Activated T-cell treated with anti-CD3 and anti-CD28 coated beads, Interleukin-2, amount 50 U/mL, for 4 hours (primary cell): ENCODE data around the gene RBBP8. TPM values are rescaled to one million over a fixed set of nuclear protein-coding genes. Genes with fewer than 3 reads are reported as not detected.
"Not testable (repeated sequence)": the region's sequence is repeated elsewhere in the genome, so short reads cannot be mapped to it uniquely, and the experiment has no call there.

Source experiments
- ATAC-seq, 2 donors: fragments of 200-7000 bp; cut with Tn5 transposase; one replicate each; pipeline ENCODE4 v1.10.0; 2021
- DNase-seq: peaks from one replicate; pipeline ENCODE4 v3.0.0-alpha.2; 2020
- H3K27me3 Mint-ChIP-seq: one replicate; pipeline ENCODE4 v1.8.0; 2021; ENCODE audit warnings: low read depth, mixed read lengths
- H3K36me3 Mint-ChIP-seq: one replicate; pipeline ENCODE4 v1.8.0; 2022; ENCODE audit warnings: mixed read lengths; ENCODE audit not compliant: insufficient read depth
- H3K4me1 Mint-ChIP-seq: one replicate; pipeline ENCODE4 v1.8.0; 2021; ENCODE audit warnings: low read depth, mixed read lengths
- H3K4me3 Mint-ChIP-seq: one replicate; pipeline ENCODE4 v1.8.0; 2021; ENCODE audit warnings: mild to moderate bottlenecking, moderate library complexity, mixed read lengths
- H3K9me3 Mint-ChIP-seq: one replicate; pipeline ENCODE4 v1.8.0; 2021; ENCODE audit warnings: mixed read lengths
- total RNA-seq, 3 donors: library from RNA; stranded (reverse); gene quantifications; one replicate each; pipeline ENCODE4 v1.2.1, GENCODE V29; 2021

The RBBP8 gene
- total RNA-seq, 3 donors from 2014 or later, result 40.9 to 61.5 (median 46.9) TPM

GRCh38 chr18:22928339-22928738 is 4.8 kb upstream of the RBBP8 start:
- H3K4me3 Mint-ChIP-seq, result no peak overlapping the region
- peaks cover 4% of the 10 kb centered on the region for H3K4me1 Mint-ChIP-seq
- H3K36me3 Mint-ChIP-seq, result no peaks in the 10 kb centered on the region
- no peaks in the 10 kb centered on the region for H3K9me3 Mint-ChIP-seq
- DNase-seq (no peak), ATAC-seq (no peak)
- peaks cover 3% of the 10 kb centered on the region for H3K27me3 Mint-ChIP-seq

GRCh38 chr18:22930089-22930713 is 2.9 kb upstream of the RBBP8 start:
- H3K27me3 Mint-ChIP-seq, result no peaks in the 10 kb centered on the region
- H3K9me3 Mint-ChIP-seq, result no peaks in the 10 kb centered on the region
- H3K36me3 Mint-ChIP-seq, result no peaks in the 10 kb centered on the region
- H3K4me3 Mint-ChIP-seq, result no peak overlapping the region
- H3K4me1 Mint-ChIP-seq, result peaks cover 10% of the 10 kb centered on the region
- ATAC-seq, result peak in 1 of 2 donors; percentile 44
- peak; percentile 80 for DNase-seq

- no peak for DNase-seq
- no peaks in the 10 kb centered on the region for H3K9me3 Mint-ChIP-seq
- ATAC-seq, result no peak
- H3K4me1 Mint-ChIP-seq, result peaks cover 10% of the 10 kb centered on the region
- no peaks in the 10 kb centered on the region for H3K27me3 Mint-ChIP-seq
- peak overlapping the region; percentile 93 for H3K4me3 Mint-ChIP-seq
- H3K36me3 Mint-ChIP-seq, result no peaks in the 10 kb centered on the region
Measured at GRCh38 chr18:22932885-22933205, 283 bp upstream of the RBBP8 start.

GRCh38 chr18:22933966-22934423 is 867 bp downstream of the RBBP8 start:
- Mint-ChIP-seq H3K36me3 (peaks cover 6% of the 10 kb centered on the region), H3K4me1 (peaks cover 10% of the 10 kb centered on the region), H3K4me3 (peak overlapping the region; percentile 93), H3K9me3 (no peaks in the 10 kb centered on the region), H3K27me3 (no peaks in the 10 kb centered on the region)
- DNase-seq (no peak), ATAC-seq (peak; percentile 23 to 33)

- peaks cover 10% of the 10 kb centered on the region for H3K4me1 Mint-ChIP-seq
Measured at GRCh38 chr18:22934789-22935188, 1.7 kb downstream of the RBBP8 start.

GRCh38 chr18:22935431-22935830 is 2.3 kb downstream of the RBBP8 start:
- DNase-seq, result no peak
- no peak for ATAC-seq
- H3K36me3 Mint-ChIP-seq, result peaks cover 11% of the 10 kb centered on the region
- no peaks in the 10 kb centered on the region for H3K27me3 Mint-ChIP-seq
- H3K9me3 Mint-ChIP-seq, result no peaks in the 10 kb centered on the region
- peaks cover 10% of the 10 kb centered on the region for H3K4me1 Mint-ChIP-seq
- H3K4me3 Mint-ChIP-seq, result no peak overlapping the region

More at GRCh38 chr18:22934789-22935188, 1.7 kb downstream of the RBBP8 start:
- no peak for ATAC-seq
- Mint-ChIP-seq H3K36me3 (peaks cover 9% of the 10 kb centered on the region), H3K4me3 (peak overlapping the region; percentile 93), H3K27me3 (no peaks in the 10 kb centered on the region), H3K9me3 (no peaks in the 10 kb centered on the region)
- DNase-seq, result no peak

- DNase-seq, result no peak
- H3K9me3 Mint-ChIP-seq, result no peaks in the 10 kb centered on the region
- ATAC-seq, result no peak
- peaks cover 10% of the 10 kb centered on the region for H3K4me1 Mint-ChIP-seq
- H3K36me3 Mint-ChIP-seq, result peaks cover 11% of the 10 kb centered on the region
- H3K27me3 Mint-ChIP-seq, result no peaks in the 10 kb centered on the region
- H3K4me3 Mint-ChIP-seq, result no peak overlapping the region
Measured at GRCh38 chr18:22936515-22936914, 3.4 kb downstream of the RBBP8 start.

GRCh38 chr18:22939649-22940048 is 6.5 kb downstream of the RBBP8 start:
- Mint-ChIP-seq H3K27me3 (no peaks in the 10 kb centered on the region), H3K4me3 (no peak overlapping the region), H3K4me1 (no peaks in the 10 kb centered on the region), H3K9me3 (no peaks in the 10 kb centered on the region), H3K36me3 (peaks cover 11% of the 10 kb centered on the region)
- DNase-seq (no peak), ATAC-seq (no peak)

- H3K4me1 Mint-ChIP-seq, result no peaks in the 10 kb centered on the region
- no peaks in the 10 kb centered on the region for H3K9me3 Mint-ChIP-seq
- H3K27me3 Mint-ChIP-seq, result no peaks in the 10 kb centered on the region
- peaks cover 6% of the 10 kb centered on the region for H3K36me3 Mint-ChIP-seq
- no peak overlapping the region for H3K4me3 Mint-ChIP-seq
- DNase-seq (no peak), ATAC-seq (no peak)
Measured at GRCh38 chr18:22943847-22944246, 10.7 kb downstream of the RBBP8 start.

GRCh38 chr18:22946217-22946616 is 13.1 kb downstream of the RBBP8 start:
- no peaks in the 10 kb centered on the region for H3K4me1 Mint-ChIP-seq
- DNase-seq, result no peak
- no peak for ATAC-seq
- H3K4me3 Mint-ChIP-seq, result no peak overlapping the region
- no peaks in the 10 kb centered on the region for H3K9me3 Mint-ChIP-seq
- H3K36me3 Mint-ChIP-seq, result peaks cover 13% of the 10 kb centered on the region
- no peaks in the 10 kb centered on the region for H3K27me3 Mint-ChIP-seq

GRCh38 chr18:22946846-22947245 is 13.7 kb downstream of the RBBP8 start:
- H3K9me3 Mint-ChIP-seq, result no peaks in the 10 kb centered on the region
- H3K27me3 Mint-ChIP-seq, result no peaks in the 10 kb centered on the region
- DNase-seq (no peak), ATAC-seq (no peak)
- H3K4me3 Mint-ChIP-seq, result no peak overlapping the region
- H3K36me3 Mint-ChIP-seq, result peaks cover 15% of the 10 kb centered on the region
- no peaks in the 10 kb centered on the region for H3K4me1 Mint-ChIP-seq

- H3K4me1 Mint-ChIP-seq, result peaks cover 3% of the 10 kb centered on the region
- H3K9me3 Mint-ChIP-seq, result no peaks in the 10 kb centered on the region
Measured at GRCh38 chr18:22951823-22952222, 18.7 kb downstream of the RBBP8 start.

GRCh38 chr18:22952525-22952924 is 19.4 kb downstream of the RBBP8 start:
- ATAC-seq (no peak), DNase-seq (no peak)
- no peak overlapping the region for H3K4me3 Mint-ChIP-seq
- no peaks in the 10 kb centered on the region for H3K27me3 Mint-ChIP-seq
- peaks cover 42% of the 10 kb centered on the region for H3K36me3 Mint-ChIP-seq
- H3K9me3 Mint-ChIP-seq, result no peaks in the 10 kb centered on the region
- H3K4me1 Mint-ChIP-seq, result peaks cover 3% of the 10 kb centered on the region

More at GRCh38 chr18:22951823-22952222, 18.7 kb downstream of the RBBP8 start:
- no peak for DNase-seq
- Mint-ChIP-seq H3K27me3 (no peaks in the 10 kb centered on the region), H3K4me3 (no peak overlapping the region), H3K36me3 (peaks cover 42% of the 10 kb centered on the region)
- ATAC-seq, result no peak

- not testable (repeated sequence) for H3K9me3 Mint-ChIP-seq, ATAC-seq, H3K27me3 Mint-ChIP-seq, DNase-seq, H3K4me1 Mint-ChIP-seq, H3K4me3 Mint-ChIP-seq
- peaks cover 42% of the 10 kb centered on the region for H3K36me3 Mint-ChIP-seq
Measured at GRCh38 chr18:22953982-22954381, 20.9 kb downstream of the RBBP8 start.

- DNase-seq, result no peak
- Mint-ChIP-seq H3K4me3 (no peak overlapping the region), H3K9me3 (no peaks in the 10 kb centered on the region), H3K4me1 (peaks cover 6% of the 10 kb centered on the region), H3K36me3 (peaks cover 29% of the 10 kb centered on the region), H3K27me3 (no peaks in the 10 kb centered on the region)
- no peak for ATAC-seq
Measured at GRCh38 chr18:22956226-22956625, 23.1 kb downstream of the RBBP8 start.
